Measurements from ENCODE around the gene BFSP1. TPM values are rescaled to one million over a fixed set of nuclear protein-coding genes. Genes with fewer than 3 reads are reported as not detected.

Gene BFSP1
- total and polyA plus RNA-seq, 2 experiments from 2014 or later: 2.7 to 4.9 TPM

GRCh38 chr20:17522528-17522927 lies 8.7 kb downstream of the BFSP1 start (continued):
- TF ChIP-seq JUNB (IDR thresholded peaks at IDR 0.05; ENCODE audit: unreplicated experiment) (no peak), EZH2 (IDR thresholded peaks at IDR 0.05; ENCODE audit: low read depth, unreplicated experiment) (no peak), POLR2AphosphoS5 (IDR thresholded peaks at IDR 0.05; ENCODE audit: low read depth) (no peak)
- TF ChIP-seq, protein P1, sequence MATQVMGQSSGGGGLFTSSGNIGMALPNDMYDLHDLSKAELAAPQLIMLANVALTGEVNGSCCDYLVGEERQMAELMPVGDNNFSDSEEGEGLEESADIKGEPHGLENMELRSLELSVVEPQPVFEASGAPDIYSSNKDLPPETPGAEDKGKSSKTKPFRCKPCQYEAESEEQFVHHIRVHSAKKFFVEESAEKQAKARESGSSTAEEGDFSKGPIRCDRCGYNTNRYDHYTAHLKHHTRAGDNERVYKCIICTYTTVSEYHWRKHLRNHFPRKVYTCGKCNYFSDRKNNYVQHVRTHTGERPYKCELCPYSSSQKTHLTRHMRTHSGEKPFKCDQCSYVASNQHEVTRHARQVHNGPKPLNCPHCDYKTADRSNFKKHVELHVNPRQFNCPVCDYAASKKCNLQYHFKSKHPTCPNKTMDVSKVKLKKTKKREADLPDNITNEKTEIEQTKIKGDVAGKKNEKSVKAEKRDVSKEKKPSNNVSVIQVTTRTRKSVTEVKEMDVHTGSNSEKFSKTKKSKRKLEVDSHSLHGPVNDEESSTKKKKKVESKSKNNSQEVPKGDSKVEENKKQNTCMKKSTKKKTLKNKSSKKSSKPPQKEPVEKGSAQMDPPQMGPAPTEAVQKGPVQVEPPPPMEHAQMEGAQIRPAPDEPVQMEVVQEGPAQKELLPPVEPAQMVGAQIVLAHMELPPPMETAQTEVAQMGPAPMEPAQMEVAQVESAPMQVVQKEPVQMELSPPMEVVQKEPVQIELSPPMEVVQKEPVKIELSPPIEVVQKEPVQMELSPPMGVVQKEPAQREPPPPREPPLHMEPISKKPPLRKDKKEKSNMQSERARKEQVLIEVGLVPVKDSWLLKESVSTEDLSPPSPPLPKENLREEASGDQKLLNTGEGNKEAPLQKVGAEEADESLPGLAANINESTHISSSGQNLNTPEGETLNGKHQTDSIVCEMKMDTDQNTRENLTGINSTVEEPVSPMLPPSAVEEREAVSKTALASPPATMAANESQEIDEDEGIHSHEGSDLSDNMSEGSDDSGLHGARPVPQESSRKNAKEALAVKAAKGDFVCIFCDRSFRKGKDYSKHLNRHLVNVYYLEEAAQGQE (IDR thresholded peaks at IDR 0.05; ENCODE audit: unreplicated experiment): no peak

DNA sequence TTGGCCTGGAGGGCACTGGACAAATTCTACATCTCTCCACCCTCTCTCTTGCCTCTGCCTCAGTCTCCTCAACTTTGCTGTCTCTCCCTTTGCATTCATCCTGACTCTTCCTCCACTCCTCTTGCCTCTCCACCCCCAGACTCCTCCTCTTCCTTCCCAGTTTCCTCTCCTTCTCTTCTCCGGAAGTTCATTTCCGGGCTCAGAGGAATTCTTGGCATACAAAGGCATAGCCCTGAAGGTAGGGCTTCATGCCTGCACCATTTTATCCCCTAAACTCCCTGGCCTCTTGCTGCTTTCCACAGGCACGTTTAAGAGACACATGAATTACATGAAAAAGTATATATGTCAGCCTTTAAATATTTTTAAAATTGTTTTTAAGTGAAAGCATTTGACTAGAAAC lies 10.6 kb downstream of the BFSP1 start:
- H3K36me3 Mint-ChIP-seq (ENCODE audit: low read depth): no peaks in the 10 kb centered on the region
- Histone ChIP-seq H3K27me3 (ENCODE audit: insufficient read depth) (no peaks in the 10 kb centered on the region), H4K20me1 (replicated peaks; ENCODE audit: insufficient read depth) (no peaks in the 10 kb centered on the region), H3K4me3 (no peak overlapping the region), H2AFZ (peak overlapping the region; percentile 8; the same call in 1 of the 2 replicates), H3K4me1 (ENCODE audit: insufficient read depth) (no peaks in the 10 kb centered on the region), H3F3A (replicated peaks; ENCODE audit: low read depth) (no peaks in the 10 kb centered on the region), H3K36me3 (ENCODE audit: insufficient read depth) (no peaks in the 10 kb centered on the region), H3K9me2 (ENCODE audit: insufficient read depth) (no peaks in the 10 kb centered on the region), H3K27ac (ENCODE audit: low read depth) (no peak overlapping the region), H3K79me2 (replicated peaks; ENCODE audit: insufficient read depth) (no peaks in the 10 kb centered on the region), H3K4me2 (no peak overlapping the region; the same call in 1 of the 2 replicates)
- DNase-seq (ENCODE audit: low spot score): peak; percentile 49
- no peak overlapping the region for H3K27ac Mint-ChIP-seq
- H3K4me3 Mint-ChIP-seq: no peak overlapping the region
- no peaks in the 10 kb centered on the region for H3K9me3 Mint-ChIP-seq
- ATAC-seq: no peak; the same call in 2 of the 3 replicates
- H3K27me3 Mint-ChIP-seq (ENCODE audit: insufficient read depth, low read depth, poor library complexity): peaks cover 4% of the 10 kb centered on the region
- peaks cover 5% of the 10 kb centered on the region; the same call in 2 of the 3 replicates for H3K4me1 Mint-ChIP-seq
- no peak for TF ChIP-seq JUNB (IDR thresholded peaks at IDR 0.05; ENCODE audit: unreplicated experiment)
- no peak for TF ChIP-seq CTCF (conservative IDR thresholded peaks at IDR 0.05; ENCODE audit: low read depth in 2 of 2)
- no peak for TF ChIP-seq EZH2 (IDR thresholded peaks at IDR 0.05; ENCODE audit: low read depth, unreplicated experiment)
- TF ChIP-seq ETS1 (IDR thresholded peaks at IDR 0.05): no peak
- TF ChIP-seq POLR2AphosphoS5 (IDR thresholded peaks at IDR 0.05; ENCODE audit: low read depth): no peak
- TF ChIP-seq, protein P1 (IDR thresholded peaks at IDR 0.05; ENCODE audit: unreplicated experiment): no peak
- no peak for TF ChIP-seq ZNF331 (CRISPR knock-in tag; IDR thresholded peaks at IDR 0.05; ENCODE audit: low read depth)
- no peak for TF ChIP-seq ZNF114 (CRISPR knock-in tag; IDR thresholded peaks at IDR 0.05)
- TF ChIP-seq EZH2phosphoT487 (IDR thresholded peaks at IDR 0.05; ENCODE audit: unreplicated experiment): no peak
